Measurements from ENCODE around the gene GRIK4. TPM values are rescaled to one million over a fixed set of nuclear protein-coding genes. Genes with fewer than 3 reads are reported as not detected.

The GRIK4 gene
- total and polyA plus RNA-seq, 9 of the 15 experiments (the other 6 are each of a cell fraction or from before 2014, with no cell fraction given): not detected

- H3K4me1 ChIP-seq (replicated peaks in 1 of 2; ENCODE audit: control insufficient read depth in 2 of 2, insufficient read depth in 2 of 2, low read length in 2 of 2): no peaks in the 10 kb centered on the region
- H3K9me3 ChIP-seq (replicated peaks; ENCODE audit: control insufficient read depth, insufficient read depth, low read depth, low read length): no peaks in the 10 kb centered on the region
- DNase-seq (ENCODE audit: extremely low read depth in 1 of 4, low spot score in 3 of 4) (no peak), FAIRE-seq (no peak), ATAC-seq (no peak)
- in situ Hi-C loops (cut with MboI): no loop called here
- H3K9ac ChIP-seq (ENCODE audit: insufficient read depth in 1 of 2, low read depth in 2 of 2, low read length in 2 of 2): no peak overlapping the region
- 0% methylated on average over 2 of the region's 2 CpGs for WGBS (ENCODE audit: insufficient coverage, low coverage, missing lambda C conversion rate)
- CTCF ChIA-PET (ENCODE audit: low intra/inter-chr PET ratio): no interaction called here
- TF ChIP-seq XRCC3 (IDR thresholded peaks at IDR 0.05): no peak
- no peak for TF ChIP-seq PREB (CRISPR knock-in tag; IDR thresholded peaks at IDR 0.05)
- no peak for TF ChIP-seq ETS1 (conservative IDR thresholded peaks at IDR 0.05; ENCODE audit: control insufficient read depth, low read depth, low read length)
- TF ChIP-seq ERF (CRISPR knock-in tag; IDR thresholded peaks at IDR 0.05): no peak
- TF ChIP-seq SNIP1 (IDR thresholded peaks at IDR 0.05; ENCODE audit: low read depth): no peak
- TF ChIP-seq HNRNPUL1 (IDR thresholded peaks at IDR 0.05; ENCODE audit: low read length): no peak
- no peak for TF ChIP-seq PHB (CRISPR knock-in tag; IDR thresholded peaks at IDR 0.05)
- no peak for TF ChIP-seq EZH2 (IDR thresholded peaks at IDR 0.05; ENCODE audit: borderline replicate concordance, low read depth, low read length)
- TF ChIP-seq TAF15 (IDR thresholded peaks at IDR 0.05; ENCODE audit: low read depth, low read length): no peak
- no peak for TF ChIP-seq MTA3 (IDR thresholded peaks at IDR 0.05; ENCODE audit: borderline replicate concordance)
- TF ChIP-seq POLR3A (IDR thresholded peaks at IDR 0.05; ENCODE audit: borderline replicate concordance, extremely low read depth, insufficient read depth, insufficient read length): no peak
- no TSS peak for BruUV-seq (replicated peaks)
- no peak overlapping the region for H2AFZ ChIP-seq (ENCODE audit: low read depth, low read length)
- H3K27me3 ChIP-seq (ENCODE audit: control insufficient read depth in 2 of 2, insufficient read depth in 2 of 2, low read length in 2 of 2): peaks cover 0 to 8% of the 10 kb centered on the region in 2 experiments; a peak in 2 of 5 replicates
- no peaks in the 10 kb centered on the region; the same call in 1 of the 2 replicates for H4K20me1 ChIP-seq (replicated peaks; ENCODE audit: control insufficient read depth, insufficient read depth, low read length)
- no peaks in the 10 kb centered on the region for H3K9me1 ChIP-seq (ENCODE audit: control insufficient read depth, insufficient read depth, low read length)
- H3K79me2 ChIP-seq (ENCODE audit: control insufficient read depth, insufficient read depth, low read length): no peaks in the 10 kb centered on the region
- POLR2A ChIA-PET: no interaction called here
- no peak overlapping the region for H3K4me2 ChIP-seq (ENCODE audit: insufficient read depth, low read length)
- intact Hi-C loops (cut with micrococcal nuclease): no loop called here
- no peak overlapping the region for H3K4me3 ChIP-seq
- H3K36me3 ChIP-seq (ENCODE audit: control insufficient read depth, insufficient read depth, low read length): no peaks in the 10 kb centered on the region
- H3K27ac ChIP-seq (ENCODE audit: extremely low read depth, low read depth, low read length): no peak overlapping the region
Measured at GRCh38 chr11:120841074-120841473, 329.5 kb downstream of the GRIK4 start.

All from K562 (cell line).